ENCODE data around the gene MYOZ3.

The MYOZ3 gene

GRCh38 chr5:150627731-150628545 lies 33.1 kb upstream of the MYOZ3 start:
- DNase-seq: peak; percentile 42

- no peak for DNase-seq
Measured at GRCh38 chr5:150628936-150629485, 32.0 kb upstream of the MYOZ3 start.

GRCh38 chr5:150630016-150630415 lies 31.0 kb upstream of the MYOZ3 start:
- no peak for DNase-seq

GRCh38 chr5:150630461-150631325 lies 30.4 kb upstream of the MYOZ3 start:
- DNase-seq: no peak

- DNase-seq: no peak
Measured at GRCh38 chr5:150631326-150631701, 29.7 kb upstream of the MYOZ3 start.

- peak; percentile 45 for DNase-seq
Measured at GRCh38 chr5:150632305-150633160, 28.5 kb upstream of the MYOZ3 start.

GRCh38 chr5:150633429-150633828 lies 27.6 kb upstream of the MYOZ3 start:
- DNase-seq: no peak

- peak; percentile 41 for DNase-seq
Measured at GRCh38 chr5:150636391-150637244, 24.4 kb upstream of the MYOZ3 start.

- peak; percentile 87 for DNase-seq
Measured at GRCh38 chr5:150637245-150638052, 23.6 kb upstream of the MYOZ3 start.

GRCh38 chr5:150638053-150638444 lies 23.0 kb upstream of the MYOZ3 start:
- no peak for DNase-seq

- no peak for DNase-seq
Measured at GRCh38 chr5:150638488-150639376, 22.3 kb upstream of the MYOZ3 start.

GRCh38 chr5:150639377-150639692 lies 21.7 kb upstream of the MYOZ3 start:
- DNase-seq: no peak

- no peak for DNase-seq
Measured at GRCh38 chr5:150639751-150640150, 21.3 kb upstream of the MYOZ3 start.

- DNase-seq: peak; percentile 89
Measured at GRCh38 chr5:150640311-150641005, 20.6 kb upstream of the MYOZ3 start, which contains the start of gene SYNPO. TSS of gene SYNPO (plus strand) at chr5:150640660. CDS start at chr5:150648276, 7,616 bp downstream.

GRCh38 chr5:150641006-150641570 lies 20.0 kb upstream of the MYOZ3 start:
- peak; percentile 20 for DNase-seq

GRCh38 chr5:150641824-150642566 lies 19.1 kb upstream of the MYOZ3 start:
- no peak for DNase-seq

- peak; percentile 85 for DNase-seq
Measured at GRCh38 chr5:150642567-150642927, 18.5 kb upstream of the MYOZ3 start.

Data from HCEC 1CT (cell line).